Parathyroid adenoma (tissue), 2 donors: ENCODE data around the gene PROC.
A peak's percentile ranks its signal among the peaks of the same experiment; 100 is the strongest.

Source experiments
- H2AFZ ChIP-seq: fragments of 300-600 bp; sonication (generic); one replicate; pipeline ENCODE4 v1.7.0; 2017; ENCODE audit warnings: antibody characterized with exemption, mild to moderate bottlenecking
- H3K27ac ChIP-seq: fragments of 300-600 bp; sonication (generic); one replicate; pipeline ENCODE4 v1.7.0; 2017
- H3K27me3 ChIP-seq: fragments of 300-600 bp; sonication (generic); one replicate; pipeline ENCODE4 v1.7.0; 2017; ENCODE audit warnings: low read length; ENCODE audit not compliant: control insufficient read depth, insufficient read depth
- H3K36me3 ChIP-seq: fragments of 300-600 bp; sonication (generic); one replicate; pipeline ENCODE4 v1.7.0; 2017; ENCODE audit warnings: low read length; ENCODE audit not compliant: control insufficient read depth, insufficient read depth
- H3K4me1 ChIP-seq: fragments of 300-600 bp; sonication (generic); one replicate; pipeline ENCODE4 v1.7.0; 2017; ENCODE audit warnings: control low read depth
- H3K4me2 ChIP-seq: fragments of 300-600 bp; sonication (generic); one replicate; pipeline ENCODE4 v1.7.0; 2017; ENCODE audit warnings: low read length
- H3K4me3 ChIP-seq: fragments of 300-600 bp; sonication (generic); one replicate; pipeline ENCODE4 v1.7.0; 2017; ENCODE audit warnings: low read depth, low read length
- H3K79me2 ChIP-seq: fragments of 300-600 bp; sonication (generic); one replicate; pipeline ENCODE4 v1.7.0; 2017; ENCODE audit warnings: control low read depth
- H3K9ac ChIP-seq: fragments of 300-600 bp; sonication (generic); one replicate; pipeline ENCODE4 v1.7.0; 2017; ENCODE audit warnings: mild to moderate bottlenecking
- H3K9me3 ChIP-seq: fragments of 300-600 bp; sonication (generic); one replicate; pipeline ENCODE4 v1.7.0; 2017; ENCODE audit warnings: low read length; ENCODE audit not compliant: control insufficient read depth
- CTCF ChIP-seq: fragments of 300-600 bp; sonication (generic); IDR thresholded peaks from one replicate; pipeline ENCODE4 v1.7.0; 2017; ENCODE audit warnings: antibody characterized with exemption, mild to moderate bottlenecking
- donor health status: primary hyperparathyroidism.

Gene PROC

GRCh38 chr2:127398239-127398590 is 20.0 kb upstream of the PROC start:
- no peak for TF ChIP-seq CTCF
- Histone ChIP-seq H3K9ac (no peak overlapping the region), H3K27ac (peak overlapping the region; percentile 30)

GRCh38 chr2:127400533-127400896 is 17.7 kb upstream of the PROC start:
- peaks cover 33% of the 10 kb centered on the region for H3K4me1 ChIP-seq
- no peak overlapping the region for H3K27ac ChIP-seq
- no peak overlapping the region for H3K4me3 ChIP-seq
- no peaks in the 10 kb centered on the region for H3K79me2 ChIP-seq
- no peaks in the 10 kb centered on the region for H3K36me3 ChIP-seq
- TF ChIP-seq CTCF, result no peak
- no peak overlapping the region for H3K4me2 ChIP-seq
- no peaks in the 10 kb centered on the region for H3K27me3 ChIP-seq
- no peak overlapping the region for H3K9ac ChIP-seq
- H3K9me3 ChIP-seq, result no peaks in the 10 kb centered on the region
- H2AFZ ChIP-seq, result no peak overlapping the region

More at GRCh38 chr2:127398239-127398590, 20.0 kb upstream of the PROC start:
- Histone ChIP-seq H3K4me3 (no peak overlapping the region), H3K4me2 (no peak overlapping the region), H2AFZ (peak overlapping the region; percentile 59), H3K9me3 (no peaks in the 10 kb centered on the region), H3K4me1 (peaks cover 27% of the 10 kb centered on the region), H3K27me3 (no peaks in the 10 kb centered on the region), H3K79me2 (no peaks in the 10 kb centered on the region), H3K36me3 (no peaks in the 10 kb centered on the region)

GRCh38 chr2:127400897-127401756 is 17.1 kb upstream of the PROC start:
- Histone ChIP-seq H3K9ac (no peak overlapping the region), H3K79me2 (no peaks in the 10 kb centered on the region), H3K36me3 (no peaks in the 10 kb centered on the region), H3K27ac (peak overlapping the region; percentile 97), H3K4me3 (no peak overlapping the region), H3K4me2 (no peak overlapping the region), H3K27me3 (no peaks in the 10 kb centered on the region), H3K9me3 (no peaks in the 10 kb centered on the region), H2AFZ (no peak overlapping the region), H3K4me1 (peaks cover 33% of the 10 kb centered on the region)
- TF ChIP-seq CTCF, result no peak

- H3K27ac ChIP-seq, result peak overlapping the region; percentile 97
- H3K9ac ChIP-seq, result no peak overlapping the region
- no peak for TF ChIP-seq CTCF
- H3K4me1 ChIP-seq, result peaks cover 33% of the 10 kb centered on the region
- H2AFZ ChIP-seq, result peak overlapping the region; percentile 80
- no peaks in the 10 kb centered on the region for H3K79me2 ChIP-seq
- no peaks in the 10 kb centered on the region for H3K36me3 ChIP-seq
- peak overlapping the region; percentile 10 for H3K4me3 ChIP-seq
- H3K9me3 ChIP-seq, result no peaks in the 10 kb centered on the region
- H3K4me2 ChIP-seq, result peak overlapping the region; percentile 45
- no peaks in the 10 kb centered on the region for H3K27me3 ChIP-seq
Observed at GRCh38 chr2:127401757-127402695, 16.2 kb upstream of the PROC start.
